Measurements from ENCODE around the gene RAI2.
"Not testable (repeated sequence)": the region's sequence is repeated elsewhere in the genome, so short reads cannot be mapped to it uniquely, and the experiment has no call there.

Gene RAI2

DNA sequence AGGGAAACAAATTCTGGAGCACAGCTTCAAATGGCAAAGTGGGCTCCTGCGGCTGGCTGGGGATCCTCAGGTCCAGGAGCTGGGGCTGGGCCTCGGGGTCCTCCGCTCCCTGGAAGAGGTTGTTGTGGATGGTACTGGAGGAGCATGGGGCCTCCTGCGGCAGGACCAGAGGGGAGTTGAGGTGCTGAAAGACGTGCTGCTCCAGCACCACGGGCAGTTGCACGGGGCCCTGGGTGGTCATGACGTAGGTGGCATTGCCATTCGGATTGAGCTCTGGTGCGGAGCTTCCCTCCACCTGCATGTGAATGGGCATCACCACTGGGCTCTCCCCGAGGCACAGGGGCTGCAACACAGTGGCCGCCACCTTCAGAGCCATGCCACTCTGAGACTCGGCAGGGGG is 59.7 kb downstream of the RAI2 start:
- no peak overlapping the region for H3K4me3 ChIP-seq (replicated peaks; ENCODE audit: low read depth, low read length)
- TF ChIP-seq, protein P1, sequence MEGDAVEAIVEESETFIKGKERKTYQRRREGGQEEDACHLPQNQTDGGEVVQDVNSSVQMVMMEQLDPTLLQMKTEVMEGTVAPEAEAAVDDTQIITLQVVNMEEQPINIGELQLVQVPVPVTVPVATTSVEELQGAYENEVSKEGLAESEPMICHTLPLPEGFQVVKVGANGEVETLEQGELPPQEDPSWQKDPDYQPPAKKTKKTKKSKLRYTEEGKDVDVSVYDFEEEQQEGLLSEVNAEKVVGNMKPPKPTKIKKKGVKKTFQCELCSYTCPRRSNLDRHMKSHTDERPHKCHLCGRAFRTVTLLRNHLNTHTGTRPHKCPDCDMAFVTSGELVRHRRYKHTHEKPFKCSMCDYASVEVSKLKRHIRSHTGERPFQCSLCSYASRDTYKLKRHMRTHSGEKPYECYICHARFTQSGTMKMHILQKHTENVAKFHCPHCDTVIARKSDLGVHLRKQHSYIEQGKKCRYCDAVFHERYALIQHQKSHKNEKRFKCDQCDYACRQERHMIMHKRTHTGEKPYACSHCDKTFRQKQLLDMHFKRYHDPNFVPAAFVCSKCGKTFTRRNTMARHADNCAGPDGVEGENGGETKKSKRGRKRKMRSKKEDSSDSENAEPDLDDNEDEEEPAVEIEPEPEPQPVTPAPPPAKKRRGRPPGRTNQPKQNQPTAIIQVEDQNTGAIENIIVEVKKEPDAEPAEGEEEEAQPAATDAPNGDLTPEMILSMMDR (IDR thresholded peaks at IDR 0.05; ENCODE audit: low read depth, low read length, missing control alignments), result no peak
- no peak for DNase-seq (ENCODE audit: extremely low read depth, low read depth)

DNA sequence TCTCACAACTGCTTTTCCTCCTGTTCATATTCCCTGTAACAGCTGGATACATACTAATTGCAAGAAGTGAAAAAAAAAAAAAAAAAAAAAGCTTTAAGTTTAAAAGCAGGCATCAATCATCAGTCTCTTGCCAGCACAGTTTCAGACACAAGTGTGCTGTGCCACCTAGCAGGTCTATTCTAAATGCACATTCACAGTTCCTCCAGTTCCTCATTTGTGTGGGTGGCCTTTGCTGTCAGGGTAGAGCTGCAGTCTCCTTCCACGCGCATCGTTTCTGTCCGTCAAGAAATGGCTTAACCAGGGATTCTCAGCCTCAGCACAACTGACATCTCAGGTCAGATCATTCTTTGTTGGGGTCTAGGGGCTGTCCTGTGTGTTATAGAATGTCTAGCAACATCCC is 62.2 kb downstream of the RAI2 start:
- DNase-seq (ENCODE audit: extremely low read depth, low read depth), result no peak
- no peak overlapping the region for H3K4me3 ChIP-seq (replicated peaks; ENCODE audit: low read depth, low read length)
- TF ChIP-seq, protein P1 (IDR thresholded peaks at IDR 0.05; ENCODE audit: low read depth, low read length, missing control alignments), result no peak

DNA sequence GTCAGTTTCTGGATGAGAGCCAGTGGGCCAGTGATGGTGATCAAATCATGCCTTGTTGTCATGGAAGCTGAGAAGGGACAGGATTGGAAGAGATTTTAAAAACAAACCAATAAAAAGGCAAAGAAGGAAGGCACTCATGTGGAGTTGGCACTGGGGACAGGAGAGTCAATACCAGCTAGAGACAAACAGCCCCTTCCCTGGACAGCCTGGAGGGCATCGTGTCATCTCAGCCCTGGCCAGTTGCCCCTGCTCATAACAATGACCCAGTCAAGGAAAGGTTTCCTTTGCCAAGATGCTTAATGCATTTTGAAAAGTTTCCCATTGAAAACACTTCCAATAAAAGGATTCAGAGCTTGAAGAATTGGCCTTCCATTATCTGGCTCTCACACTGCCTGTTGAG is 68.3 kb downstream of the RAI2 start:
- TF ChIP-seq, protein P1 (IDR thresholded peaks at IDR 0.05; ENCODE audit: low read depth, low read length, missing control alignments), result no peak

DNA sequence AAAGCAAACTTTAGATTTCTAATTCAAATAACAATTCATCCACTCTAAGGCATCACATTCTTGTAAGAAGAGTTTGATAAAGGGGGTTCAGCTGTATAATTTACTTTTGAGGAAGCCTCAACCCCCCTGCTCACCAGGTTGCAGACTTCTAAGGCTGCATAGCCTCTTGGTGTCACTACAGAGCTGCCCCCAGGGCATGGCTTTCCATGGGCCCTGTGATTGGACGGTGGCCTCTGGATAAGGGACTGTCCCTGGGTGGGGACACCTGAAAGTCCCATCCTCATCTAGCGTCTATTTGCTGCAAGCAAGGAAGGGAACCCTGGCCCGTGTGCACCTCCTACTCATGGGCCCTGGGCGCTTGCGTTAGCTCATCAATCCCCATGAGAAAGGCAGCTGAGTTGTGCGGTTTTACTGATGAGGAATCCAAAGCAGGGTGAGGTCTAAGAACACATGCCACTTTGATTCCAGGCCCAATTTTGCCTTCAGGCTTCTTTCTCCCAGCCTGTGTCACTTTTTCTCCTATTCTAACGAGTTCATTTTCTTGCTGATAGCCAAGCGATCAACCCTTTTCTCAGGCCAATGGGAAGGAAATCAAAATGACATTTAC is 72.0 kb downstream of the RAI2 start:
- no peak overlapping the region for H3K4me3 ChIP-seq (replicated peaks; ENCODE audit: low read depth, low read length)
- TF ChIP-seq, protein P1 (IDR thresholded peaks at IDR 0.05; ENCODE audit: low read depth, low read length, missing control alignments), result no peak
- DNase-seq (ENCODE audit: extremely low read depth, low read depth), result no peak

More for the DNA sequence above, 68.3 kb downstream of the RAI2 start:
- DNase-seq (ENCODE audit: extremely low read depth, low read depth), result no peak
- no peak overlapping the region for H3K4me3 ChIP-seq (replicated peaks; ENCODE audit: low read depth, low read length)

DNA sequence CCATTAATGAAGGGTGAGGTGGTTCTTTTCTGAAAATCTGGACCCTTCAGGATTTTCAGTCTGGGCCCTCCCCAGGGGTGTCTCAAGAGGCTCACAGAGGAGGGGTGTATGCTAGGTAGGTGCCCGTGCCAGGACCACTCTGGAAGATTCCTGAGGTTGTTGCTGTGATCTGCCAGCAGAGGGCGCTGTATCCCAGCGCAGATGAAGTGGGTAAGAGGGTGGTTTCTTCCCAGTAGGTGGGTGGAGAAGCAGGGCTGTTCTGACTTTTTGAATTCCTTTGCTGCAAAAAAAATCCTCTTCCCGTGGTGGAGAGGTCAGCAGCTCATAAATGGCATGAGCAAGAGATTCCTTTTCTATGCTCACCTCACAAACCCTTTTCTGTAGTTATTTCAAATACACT is 72.7 kb downstream of the RAI2 start:
- TF ChIP-seq, protein P1 (IDR thresholded peaks at IDR 0.05; ENCODE audit: low read depth, low read length, missing control alignments), result peak; percentile 76
- no peak overlapping the region for H3K4me3 ChIP-seq (replicated peaks; ENCODE audit: low read depth, low read length)
- peak; percentile 1 for DNase-seq (ENCODE audit: extremely low read depth, low read depth)

DNA sequence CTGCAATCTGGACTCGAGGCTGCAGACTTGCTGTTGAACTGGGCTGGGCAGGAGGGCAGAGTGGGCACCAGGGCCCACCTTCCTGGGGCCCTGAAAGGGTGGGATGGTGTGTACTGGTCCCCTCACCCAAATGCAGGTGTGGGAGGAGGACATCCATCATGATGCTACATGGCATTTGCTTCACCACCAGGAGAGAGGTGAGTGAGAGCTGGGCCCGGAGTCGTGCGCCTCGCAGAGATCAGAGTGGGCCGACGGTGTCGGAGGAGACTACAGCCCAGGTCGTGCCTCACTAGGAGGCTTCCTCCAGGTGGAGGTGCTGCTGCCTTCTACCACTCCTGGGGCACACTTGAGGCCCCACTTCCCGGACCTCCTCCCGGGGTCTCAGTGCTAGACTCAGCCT is 73.5 kb downstream of the RAI2 start:
- TF ChIP-seq, protein P1 (IDR thresholded peaks at IDR 0.05; ENCODE audit: low read depth, low read length, missing control alignments), result no peak
- H3K4me3 ChIP-seq (replicated peaks; ENCODE audit: low read depth, low read length), result no peak overlapping the region
- no peak for DNase-seq (ENCODE audit: extremely low read depth, low read depth)

DNA sequence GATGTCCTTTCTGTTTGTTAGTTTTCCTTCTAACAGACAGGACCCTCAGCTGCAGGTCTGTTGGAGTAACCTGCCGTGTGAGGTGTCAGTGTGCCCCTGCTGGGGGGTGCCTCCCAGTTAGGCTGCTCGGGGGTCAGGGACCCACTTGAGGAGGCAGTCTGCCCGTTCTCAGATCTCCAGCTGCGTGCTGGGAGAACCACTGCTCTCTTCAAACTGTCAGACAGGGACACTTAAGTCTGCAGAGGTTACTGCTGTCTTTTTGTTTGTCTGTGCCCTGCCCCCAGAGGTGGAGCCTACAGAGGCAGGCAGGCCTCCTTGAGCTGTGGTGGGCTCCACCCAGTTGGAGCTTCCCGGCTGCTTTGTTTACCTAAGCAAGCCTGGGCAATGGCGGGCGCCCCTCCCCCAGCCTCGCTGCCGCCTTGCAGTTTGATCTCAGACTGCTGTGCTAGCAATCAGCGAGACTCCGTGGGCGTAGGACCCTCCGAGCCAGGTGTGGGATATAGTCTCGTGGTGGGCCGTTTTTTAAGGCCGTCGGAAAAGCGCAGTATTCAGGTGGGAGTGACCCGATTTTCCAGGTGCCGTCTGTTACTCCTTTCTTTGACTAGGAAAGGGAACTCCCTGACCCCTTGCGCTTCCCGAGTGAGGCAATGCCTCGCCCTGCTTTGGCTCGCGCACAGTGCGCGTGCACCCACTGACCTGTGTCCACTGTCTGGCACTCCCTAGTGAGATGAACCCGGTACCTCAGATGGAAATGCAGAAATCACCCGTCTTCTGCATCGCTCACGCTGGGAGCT is 74.3 kb downstream of the RAI2 start:
- not testable (repeated sequence) for DNase-seq (ENCODE audit: extremely low read depth, low read depth); H3K4me3 ChIP-seq (replicated peaks; ENCODE audit: low read depth, low read length)

All from HFF-Myc (cell line).